ENCODE results near the gene NDUFS1. TPM values are rescaled to one million over a fixed set of nuclear protein-coding genes. Genes with fewer than 3 reads are reported as not detected.

The NDUFS1 gene
- total and polyA plus RNA-seq, 2 donors (not counting 1 experiment from before 2014, with no cell fraction given) = 12.3 to 46.3 TPM

GRCh38 chr2:206080927-206081326, 78.3 kb downstream of the NDUFS1 start:
- POLR2A ChIA-PET = interaction anchor here (0.6 kb wide), 1 partner anchor 50 kb away, joined by 5 read pairs; no protein-coding TSS in a partner anchor

More at GRCh38 chr2:206080927-206081326, 78.3 kb downstream of the NDUFS1 start:
- H3K27me3 Mint-ChIP-seq = no peaks in the 10 kb centered on the region
- no peak overlapping the region for H3K27ac Mint-ChIP-seq
- ATAC-seq (ENCODE audit: low read depth) (no peak), DNase-seq (no peak)
- peaks cover 47% of the 10 kb centered on the region for H3K4me1 Mint-ChIP-seq
- H3K27ac ChIP-seq (ENCODE audit: low read length in 2 of 2) = no peak overlapping the region
- H3K27me3 ChIP-seq (replicated peaks in 1 of 4; ENCODE audit: control extremely low read depth in 1 of 4, control insufficient read depth in 3 of 4, insufficient read depth in 4 of 4, low read length in 3 of 4) = no peaks in the 10 kb centered on the region
- TF ChIP-seq EZH2 (IDR thresholded peaks at IDR 0.05; ENCODE audit: borderline replicate concordance, insufficient read depth, low read depth, low read length, poor library complexity, severe bottlenecking) (no peak), CTCF (IDR thresholded peaks at IDR 0.05) (no peak)
- no peak overlapping the region for H3K9ac ChIP-seq (ENCODE audit: low read length)
- H2AFZ ChIP-seq (ENCODE audit: insufficient read depth, low read depth, low read length, poor library complexity, severe bottlenecking) = no peak overlapping the region
- peaks cover 91% of the 10 kb centered on the region for H3K79me2 ChIP-seq (ENCODE audit: control insufficient read depth, insufficient read depth, low read length)
- peaks cover 17 to 18% of the 10 kb centered on the region in 2 donors for H3K4me1 ChIP-seq (ENCODE audit: control insufficient read depth in 2 of 2, insufficient read depth in 2 of 2, low read length in 2 of 2)
- H3K36me3 ChIP-seq (replicated peaks in 1 of 2; ENCODE audit: control extremely low read depth in 1 of 2, control insufficient read depth in 1 of 2, extremely low read depth in 1 of 2, insufficient read depth in 2 of 2, low read length in 1 of 2) = peaks cover 0 to 3% of the 10 kb centered on the region in 2 experiments
- no peak overlapping the region for H3K4me3 ChIP-seq (ENCODE audit: control extremely low read depth in 1 of 5, extremely low read depth in 1 of 5, insufficient read depth in 1 of 5, low read depth in 2 of 5, low read length in 4 of 5)
- intact Hi-C loops (cut with micrococcal nuclease) = loop anchor here (5.0 to 10.0 kb wide), 6 partner anchors 49 to 1544 kb away; partner anchors contain the start of genes CREB1, FASTKD2, MDH1B and METTL21A
- CTCF ChIA-PET = no interaction called here
- no peaks in the 10 kb centered on the region for H3K9me3 ChIP-seq (ENCODE audit: control extremely low read depth in 1 of 3, control insufficient read depth in 2 of 3, insufficient read depth in 1 of 3, low read length in 2 of 3)
- no CpG with 5 or more reads among the region's 4 CpGs for WGBS (ENCODE audit: insufficient coverage)
- H4K20me1 ChIP-seq (ENCODE audit: control insufficient read depth, insufficient read depth, low read length, poor library complexity, severe bottlenecking) = peaks cover 50% of the 10 kb centered on the region
- H3K4me2 ChIP-seq (replicated peaks; ENCODE audit: low read depth, low read length, poor library complexity, severe bottlenecking) = no peak overlapping the region
- no peaks in the 10 kb centered on the region for H3K9me3 Mint-ChIP-seq (ENCODE audit: insufficient read depth)
- no peak overlapping the region for H3K4me3 Mint-ChIP-seq

Measured in B cell (primary cell).